Subcutaneous abdominal adipose tissue (tissue), 5 donors: ENCODE measurements around the gene ENPP3.
A peak's percentile ranks its signal among the peaks of the same experiment; 100 is the strongest.

Experiments used
- H3K27ac ChIP-seq: one replicate; pipeline ENCODE4 v1.7.0; 2013; ENCODE audit warnings: low read depth, mild to moderate bottlenecking, inconsistent platforms, low read length, moderate library complexity
- H3K27me3 ChIP-seq, 5 donors: one replicate each; pipeline ENCODE4 v1.7.0; 2013; ENCODE audit warnings: low read length in 5 of 5, inconsistent platforms in 1 of 5; ENCODE audit not compliant: control insufficient read depth in 5 of 5, insufficient read depth in 4 of 5
- H3K36me3 ChIP-seq, 5 donors: one replicate each; pipeline ENCODE4 v1.7.0; 2013; ENCODE audit warnings: low read length in 5 of 5; ENCODE audit not compliant: control insufficient read depth in 5 of 5, insufficient read depth in 5 of 5
- H3K4me1 ChIP-seq, 5 donors: one replicate each; pipeline ENCODE4 v1.7.0; 2013; ENCODE audit warnings: low read length in 5 of 5, mild to moderate bottlenecking in 3 of 5, moderate library complexity in 1 of 5; ENCODE audit not compliant: control insufficient read depth in 5 of 5, insufficient read depth in 5 of 5
- H3K4me3 ChIP-seq, 5 donors: one replicate each; pipeline ENCODE4 v1.7.0; 2013; ENCODE audit warnings: low read length in 5 of 5, low read depth in 1 of 5
- H3K9ac ChIP-seq, 5 donors: one replicate each; pipeline ENCODE4 v1.7.0; 2013; ENCODE audit warnings: low read length in 5 of 5, mild to moderate bottlenecking in 4 of 5, moderate library complexity in 3 of 5
- H3K9me3 ChIP-seq, 5 donors: one replicate each; pipeline ENCODE4 v1.7.0; 2013; ENCODE audit warnings: low read length in 5 of 5; ENCODE audit not compliant: control insufficient read depth in 5 of 5
- donor health status: healthy.
- donor health status: healthy.
- donor health status: healthy.
- donor health status: healthy.
- donor health status: healthy.

The ENPP3 gene

GRCh38 chr6:131636880-131637792, at the start of gene ENPP3:
TSS of gene ENPP3 (plus strand) at chr6:131637302. CDS start at chr6:131637385, 83 bp downstream.
- Histone ChIP-seq H3K36me3 (no peaks in the 10 kb centered on the region), H3K27me3 (no peaks in the 10 kb centered on the region), H3K9ac (peak within 1 kb of the TSS in 1 of 5 donors; percentile 16), H3K4me1 (peaks cover 0 to 7% (median 0%) of the 10 kb centered on the region in 5 donors), H3K4me3 (peak within 1 kb of the TSS; percentile 14 to 51 (median 35)), H3K27ac (no peak within 1 kb of the TSS), H3K9me3 (no peaks in the 10 kb centered on the region)

GRCh38 chr6:131587909-131588308, 49.2 kb upstream of the ENPP3 start:
- no peaks in the 10 kb centered on the region for H3K4me1 ChIP-seq
- H3K36me3 ChIP-seq: peaks cover 68 to 93% (median 80%) of the 10 kb centered on the region in 5 donors
- H3K27me3 ChIP-seq: no peaks in the 10 kb centered on the region
- no peaks in the 10 kb centered on the region for H3K9me3 ChIP-seq
- no peak overlapping the region for H3K9ac ChIP-seq
- H3K27ac ChIP-seq: no peak overlapping the region
- H3K4me3 ChIP-seq: no peak overlapping the region

DNA sequence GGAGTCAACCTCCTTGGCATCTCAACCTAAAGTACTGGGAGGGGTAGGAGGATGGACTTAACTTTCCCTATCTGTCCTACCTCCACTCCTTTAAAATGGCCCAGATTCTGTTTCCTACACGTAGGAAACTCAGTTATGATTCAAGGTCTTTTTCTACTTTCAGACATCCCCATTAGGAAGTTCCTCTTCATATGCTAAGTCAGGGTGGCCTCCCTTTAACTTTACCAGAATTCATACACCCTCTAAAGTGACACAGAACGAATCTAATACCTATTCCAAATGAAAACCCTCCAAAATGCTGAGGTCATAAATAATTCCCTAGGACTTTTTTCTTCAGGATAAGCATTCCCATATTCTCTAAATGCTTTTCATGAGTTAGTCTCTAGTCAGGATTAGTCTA, 48.5 kb upstream of the ENPP3 start:
- Histone ChIP-seq H3K36me3 (peaks cover 65 to 92% (median 77%) of the 10 kb centered on the region in 5 donors), H3K27me3 (no peaks in the 10 kb centered on the region), H3K9ac (no peak overlapping the region), H3K9me3 (no peaks in the 10 kb centered on the region), H3K4me3 (no peak overlapping the region), H3K4me1 (no peaks in the 10 kb centered on the region), H3K27ac (no peak overlapping the region)

GRCh38 chr6:131592935-131593334, 44.2 kb upstream of the ENPP3 start:
- Histone ChIP-seq H3K4me3 (no peak overlapping the region), H3K9ac (no peak overlapping the region), H3K27ac (no peak overlapping the region), H3K9me3 (no peaks in the 10 kb centered on the region), H3K27me3 (no peaks in the 10 kb centered on the region), H3K36me3 (peaks cover 78 to 94% (median 84%) of the 10 kb centered on the region in 5 donors), H3K4me1 (no peaks in the 10 kb centered on the region)

DNA sequence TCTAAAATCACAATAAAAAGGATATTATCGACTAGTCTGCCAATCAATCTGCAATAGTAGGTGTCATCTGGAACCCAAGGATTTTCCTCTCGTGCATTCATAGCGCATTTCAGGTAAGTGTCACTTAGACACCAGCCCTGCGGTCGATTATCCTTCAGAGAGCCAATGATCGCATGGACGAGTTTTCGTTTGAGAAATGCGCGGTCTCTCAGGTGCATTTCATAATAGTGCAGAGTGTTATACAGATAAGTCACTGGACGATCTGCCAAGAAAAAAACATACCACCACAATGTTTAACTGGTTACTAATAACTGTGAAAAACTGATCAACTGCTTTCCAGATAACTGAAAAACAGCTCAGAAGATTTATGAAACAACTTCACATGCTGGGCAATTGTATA, 43.0 kb upstream of the ENPP3 start:
- Histone ChIP-seq H3K27me3 (no peaks in the 10 kb centered on the region), H3K4me1 (no peaks in the 10 kb centered on the region), H3K9ac (no peak overlapping the region), H3K36me3 (peaks cover 75 to 94% (median 84%) of the 10 kb centered on the region in 5 donors), H3K9me3 (no peaks in the 10 kb centered on the region), H3K4me3 (no peak overlapping the region), H3K27ac (no peak overlapping the region)

DNA sequence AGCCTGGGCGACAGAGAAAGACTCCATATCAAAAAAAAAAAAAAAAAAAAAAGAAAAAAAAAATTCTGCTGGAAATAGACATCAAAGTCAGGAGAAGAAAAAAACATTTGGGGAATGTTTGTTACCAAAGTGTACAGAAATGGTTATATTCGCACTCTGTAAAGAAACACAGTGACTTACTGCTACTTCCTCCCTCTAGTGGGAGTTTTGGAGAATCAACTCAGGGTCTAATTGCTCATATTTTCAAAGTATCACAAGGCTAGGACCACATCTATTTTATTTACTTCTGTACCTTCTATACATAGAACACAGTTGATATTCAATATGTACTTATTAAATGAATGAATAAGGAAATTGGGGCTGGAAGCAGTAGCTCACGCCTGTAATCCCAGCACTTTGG, 39.7 kb upstream of the ENPP3 start:
- Histone ChIP-seq H3K4me1 (no peaks in the 10 kb centered on the region), H3K9me3 (no peaks in the 10 kb centered on the region), H3K27ac (no peak overlapping the region), H3K27me3 (no peaks in the 10 kb centered on the region), H3K4me3 (no peak overlapping the region), H3K36me3 (peaks cover 77 to 91% (median 80%) of the 10 kb centered on the region in 5 donors), H3K9ac (no peak overlapping the region)

- H3K27me3 ChIP-seq: no peaks in the 10 kb centered on the region
- peaks cover 74 to 89% (median 83%) of the 10 kb centered on the region in 5 donors for H3K36me3 ChIP-seq
- no peak overlapping the region for H3K9ac ChIP-seq
- H3K9me3 ChIP-seq: no peaks in the 10 kb centered on the region
- no peaks in the 10 kb centered on the region for H3K4me1 ChIP-seq
- no peak overlapping the region for H3K27ac ChIP-seq
- no peak overlapping the region for H3K4me3 ChIP-seq
These were observed 36.4 kb upstream of the ENPP3 start for GRCh38 chr6:131600716-131601115.

DNA sequence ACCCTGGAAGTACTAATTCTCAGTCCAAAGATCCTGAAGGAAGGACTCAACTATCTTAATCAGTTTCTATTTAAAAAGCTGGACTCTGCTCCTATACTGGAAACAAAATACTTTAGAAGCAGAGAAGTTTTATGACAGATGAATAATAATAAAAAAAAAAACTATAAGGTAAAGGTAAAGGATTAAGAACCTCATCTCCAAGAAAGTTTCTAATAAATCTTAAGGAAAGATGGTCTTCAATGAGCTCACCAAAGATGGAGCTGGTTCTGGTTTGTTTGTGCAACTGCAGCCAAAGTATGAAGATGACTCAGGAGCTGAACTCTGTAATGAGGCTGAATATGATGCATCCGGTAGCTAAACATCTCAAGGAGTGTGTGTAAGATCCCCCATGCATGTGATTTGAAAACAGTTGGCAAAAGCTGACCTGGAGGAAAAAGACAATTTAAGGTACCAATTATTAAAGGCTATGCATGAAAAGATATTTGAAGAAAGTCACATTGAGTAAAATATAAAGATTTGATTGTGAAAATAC, 34.3 kb upstream of the ENPP3 start:
- Histone ChIP-seq H3K27ac (no peak overlapping the region), H3K9ac (no peak overlapping the region), H3K27me3 (no peaks in the 10 kb centered on the region), H3K9me3 (no peaks in the 10 kb centered on the region), H3K4me1 (no peaks in the 10 kb centered on the region), H3K4me3 (no peak overlapping the region), H3K36me3 (peaks cover 75 to 89% (median 84%) of the 10 kb centered on the region in 5 donors)

GRCh38 chr6:131613296-131613925, 23.7 kb upstream of the ENPP3 start:
- Histone ChIP-seq H3K9me3 (no peaks in the 10 kb centered on the region), H3K4me3 (no peak overlapping the region), H3K4me1 (no peaks in the 10 kb centered on the region), H3K36me3 (peaks cover 58 to 83% (median 76%) of the 10 kb centered on the region in 5 donors), H3K27me3 (no peaks in the 10 kb centered on the region), H3K9ac (no peak overlapping the region), H3K27ac (no peak overlapping the region)

DNA sequence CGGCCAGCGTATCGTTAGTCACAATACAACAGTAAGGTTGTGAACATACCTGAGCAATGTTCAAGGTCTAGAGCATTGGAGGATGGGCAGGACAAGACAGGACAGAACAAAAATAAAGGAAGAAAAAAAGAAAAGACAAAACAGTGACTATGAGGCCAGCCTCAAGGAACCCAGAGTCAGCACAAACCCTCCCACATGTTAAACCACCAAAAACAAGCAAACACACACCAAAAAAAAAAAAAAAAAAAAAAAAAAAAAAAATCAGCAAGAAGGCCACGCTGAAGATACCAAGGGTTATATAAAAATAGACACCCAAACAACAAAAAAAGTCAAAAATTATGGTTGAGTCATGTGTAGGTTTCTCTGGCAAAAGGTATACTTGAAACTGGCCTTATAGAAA, 21.8 kb upstream of the ENPP3 start:
- Histone ChIP-seq H3K9ac (no peak overlapping the region), H3K27me3 (no peaks in the 10 kb centered on the region), H3K36me3 (peaks cover 61 to 84% (median 82%) of the 10 kb centered on the region in 5 donors), H3K4me1 (no peaks in the 10 kb centered on the region), H3K9me3 (no peaks in the 10 kb centered on the region), H3K4me3 (no peak overlapping the region), H3K27ac (no peak overlapping the region)
